Kidney capillary endothelial cell (primary cell): ENCODE data around the gene TCTN3.
A peak's percentile ranks its signal among the peaks of the same experiment; 100 is the strongest.
"Not testable (repeated sequence)": the region's sequence is repeated elsewhere in the genome, so short reads cannot be mapped to it uniquely, and the experiment has no call there.

Experiments used
- DNase-seq: peaks from one replicate; pipeline ENCODE4 v3.0.0-alpha.2; 2018; ENCODE audit warnings: low spot score

The TCTN3 gene

DNA sequence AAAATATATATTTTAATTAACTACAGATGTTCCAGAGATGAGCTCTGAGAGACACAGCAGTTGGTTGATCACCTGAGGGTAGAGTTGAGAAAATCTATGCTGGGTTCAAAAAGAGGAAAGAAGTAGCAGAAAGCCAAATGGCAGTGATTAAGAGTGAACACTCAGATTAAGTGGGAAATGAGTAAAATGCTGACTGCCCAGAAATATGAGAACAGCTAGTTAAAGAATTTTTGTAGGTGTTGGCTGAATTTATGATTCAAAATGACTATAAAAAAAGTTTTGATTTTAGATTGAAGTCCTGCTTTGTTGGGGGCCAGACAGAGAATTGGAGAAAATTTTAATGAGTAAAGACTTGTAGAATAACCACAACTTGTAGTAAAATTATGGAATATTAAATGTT lies 9.8 kb downstream of the TCTN3 start:
- no peak for DNase-seq

GRCh38 chr10:95675403-95676116 lies 18.2 kb downstream of the TCTN3 start:
- DNase-seq: no peak

GRCh38 chr10:95674643-95675042 lies 19.1 kb downstream of the TCTN3 start:
- DNase-seq: no peak

DNA sequence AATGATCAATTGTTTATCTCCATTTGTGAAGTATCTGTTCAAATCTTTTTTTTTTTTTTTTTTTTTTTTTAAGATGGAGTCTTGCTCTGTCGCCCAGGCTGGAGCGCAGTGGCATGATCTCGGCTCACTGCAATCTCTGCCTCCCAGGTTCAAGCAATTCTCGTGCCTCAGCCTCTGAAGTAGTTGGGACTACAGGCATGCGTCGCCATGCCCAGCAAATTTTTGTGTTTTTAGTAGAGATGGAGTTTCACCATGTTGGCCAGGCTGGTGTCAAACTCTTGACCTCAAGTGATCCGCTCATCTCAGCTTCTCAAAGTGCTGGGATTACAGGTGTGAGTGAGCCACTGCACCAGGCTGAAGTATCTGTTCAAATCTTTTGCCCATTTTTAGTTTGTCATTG lies 21.1 kb downstream of the TCTN3 start:
- not testable (repeated sequence) for DNase-seq

DNA sequence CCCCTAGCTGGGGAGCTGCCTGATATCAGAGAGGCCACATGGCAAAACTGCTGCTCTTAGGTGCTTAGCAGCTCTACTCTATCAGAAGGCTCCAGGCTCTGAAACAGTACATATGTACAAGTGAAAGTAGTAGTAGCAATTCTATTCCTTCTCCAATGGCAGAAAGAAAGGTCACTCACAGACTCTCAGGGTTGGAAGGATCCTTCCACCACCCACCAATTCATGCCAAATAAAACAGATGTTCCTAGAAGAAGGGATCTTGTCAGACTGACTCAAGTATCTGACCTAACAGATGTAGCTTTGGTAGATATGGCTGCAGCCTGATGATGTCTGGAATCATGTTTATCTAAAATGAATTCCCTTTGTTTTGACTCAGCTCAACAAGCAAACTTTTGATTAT lies 29.2 kb downstream of the TCTN3 start:
- DNase-seq: no peak

DNA sequence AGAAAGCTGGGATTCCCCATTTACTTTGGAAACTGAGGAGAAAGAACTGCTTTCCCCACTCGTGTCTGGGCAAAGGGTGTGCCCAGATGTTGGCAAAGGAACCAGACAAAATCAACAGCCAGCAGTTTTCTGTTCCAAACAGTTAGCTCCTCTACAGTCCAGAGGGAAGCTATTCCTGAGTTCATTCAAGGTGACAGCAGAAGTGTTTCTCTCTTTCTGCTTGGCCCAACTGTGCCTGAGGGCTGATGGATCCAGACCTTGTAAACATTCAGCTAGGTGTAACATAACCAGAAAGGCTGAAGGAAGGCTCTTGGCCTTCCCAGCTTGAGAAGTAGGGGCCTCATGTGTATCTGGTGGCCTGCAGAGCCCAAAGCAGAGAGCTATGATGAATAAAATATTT lies 30.2 kb downstream of the TCTN3 start:
- DNase-seq: no peak

DNA sequence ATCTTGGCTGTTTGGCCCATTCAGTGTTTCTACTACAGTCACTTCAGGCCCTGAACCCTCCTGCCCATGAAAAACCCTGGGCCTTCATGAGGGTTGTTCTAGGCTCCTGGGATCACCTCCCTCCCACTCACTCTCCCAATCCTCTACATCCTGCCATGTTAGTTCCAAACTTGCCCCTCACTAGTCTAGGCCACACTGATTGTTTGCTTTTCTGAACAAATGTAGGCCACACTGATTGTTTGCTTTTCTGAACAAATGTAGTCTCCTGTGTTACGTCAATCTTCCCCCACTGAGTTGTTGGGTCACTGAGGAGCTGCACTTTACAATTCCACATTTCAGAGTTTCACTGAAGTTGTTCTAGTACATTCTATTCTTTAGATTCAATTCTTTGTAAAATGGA lies 31.9 kb downstream of the TCTN3 start:
- no peak for DNase-seq

DNA sequence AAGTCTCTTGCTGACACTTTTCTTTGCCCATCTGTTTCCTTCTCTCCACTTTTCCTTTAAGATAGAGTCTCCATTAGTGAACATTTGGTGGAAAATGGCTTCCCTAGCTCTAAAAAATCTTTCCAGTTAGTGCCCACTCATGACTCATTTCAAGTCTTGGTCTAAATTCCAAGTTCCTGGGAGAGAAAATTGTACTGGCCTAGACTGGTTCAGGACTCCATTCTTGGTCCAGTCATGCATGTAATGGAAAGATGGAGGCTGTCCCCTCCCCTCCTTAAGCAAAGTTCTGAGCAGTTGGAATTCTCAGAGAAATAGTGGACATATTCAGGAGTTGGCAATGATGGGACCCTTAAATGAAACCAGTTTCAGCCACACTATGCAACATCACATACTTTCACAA lies 33.4 kb downstream of the TCTN3 start:
- no peak for DNase-seq

- DNase-seq: no peak
Measured at GRCh38 chr10:95657250-95657649, 36.5 kb downstream of the TCTN3 start.

GRCh38 chr10:95656291-95657164 lies 37.2 kb downstream of the TCTN3 start, which contains the start of gene ALDH18A1:
TSS of gene ALDH18A1 (minus strand) at chr10:95656711. CDS start at chr10:95653377, 3,334 bp downstream.
- peak; percentile 84 for DNase-seq

DNA sequence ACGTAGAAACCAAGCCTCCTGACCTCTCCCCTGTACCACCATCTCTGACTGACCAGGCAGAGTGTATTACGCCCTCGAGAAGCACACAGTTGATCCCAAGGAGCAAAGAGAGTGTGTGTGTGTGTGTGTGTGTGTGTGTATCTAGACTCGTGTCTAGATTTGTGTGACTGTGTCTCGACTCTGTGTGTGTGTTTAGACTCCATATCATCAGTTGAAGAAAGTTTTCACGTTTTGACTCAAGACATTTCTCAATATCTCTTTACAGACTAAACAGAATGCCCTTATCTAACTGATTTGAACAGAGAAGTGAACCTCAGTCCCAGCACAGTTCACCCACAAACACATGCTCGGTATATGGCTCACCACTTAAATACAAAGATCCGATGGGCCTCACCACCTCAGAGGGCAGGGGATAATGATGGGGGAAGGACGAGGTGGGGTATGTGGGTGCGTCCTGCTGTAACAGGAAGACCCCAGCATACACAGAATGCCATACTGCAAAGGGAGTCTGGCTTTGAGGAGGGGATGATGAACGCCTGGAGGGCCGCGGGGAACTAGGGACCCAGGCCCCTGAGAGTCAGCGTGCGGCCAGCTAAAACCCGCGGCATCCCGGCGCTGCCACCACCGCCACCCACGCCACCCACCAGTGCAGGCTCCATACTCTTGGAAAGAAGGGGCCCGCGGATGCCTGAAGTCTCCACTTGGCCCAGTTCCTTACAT lies 38.0 kb downstream of the TCTN3 start:
- DNase-seq: peak; percentile 8

DNA sequence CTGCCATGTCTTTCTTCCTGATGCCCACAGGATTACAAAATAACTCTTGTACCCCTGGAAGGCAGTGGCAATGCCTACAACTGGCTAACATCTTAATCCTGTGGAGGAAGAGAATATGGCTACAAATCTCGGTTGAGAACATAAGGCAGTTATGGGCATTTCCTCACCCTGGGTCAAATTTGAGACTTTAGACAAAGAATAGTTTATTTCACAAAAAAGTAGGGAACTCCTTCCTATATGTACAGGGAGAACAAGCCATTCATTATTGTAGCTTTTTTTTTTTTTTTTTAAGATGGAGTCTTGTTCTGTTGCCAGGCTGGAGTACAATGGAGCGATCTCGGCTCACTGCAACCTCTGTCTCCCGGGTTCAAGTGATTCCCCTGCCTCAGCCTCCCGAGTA lies 39.8 kb downstream of the TCTN3 start:
- DNase-seq: no peak

GRCh38 chr10:95651346-95652060 lies 42.2 kb downstream of the TCTN3 start:
- DNase-seq: no peak

GRCh38 chr10:95650232-95650631 lies 43.5 kb downstream of the TCTN3 start:
- no peak for DNase-seq

GRCh38 chr10:95648138-95648537 lies 45.6 kb downstream of the TCTN3 start:
- no peak for DNase-seq

DNA sequence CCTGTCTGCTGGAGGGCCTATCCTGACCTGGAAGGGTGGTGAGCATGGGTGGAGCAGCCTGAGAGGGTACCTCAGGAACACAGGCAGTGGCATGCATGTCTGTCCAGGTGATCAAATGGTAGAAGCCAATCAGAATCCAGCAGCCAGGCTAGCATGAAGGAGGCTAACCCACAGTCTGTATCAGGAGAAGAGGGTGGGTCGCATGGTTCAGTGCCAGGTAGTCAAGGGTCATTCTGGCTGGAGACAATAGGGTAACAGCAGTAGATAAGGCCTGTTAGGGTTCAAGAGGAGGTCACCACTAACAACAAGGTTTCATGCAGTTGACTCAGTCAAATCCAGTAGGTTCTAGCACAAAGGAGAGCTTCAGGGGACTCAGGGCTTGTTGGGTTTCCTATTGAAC lies 47.6 kb downstream of the TCTN3 start:
- DNase-seq: no peak

DNA sequence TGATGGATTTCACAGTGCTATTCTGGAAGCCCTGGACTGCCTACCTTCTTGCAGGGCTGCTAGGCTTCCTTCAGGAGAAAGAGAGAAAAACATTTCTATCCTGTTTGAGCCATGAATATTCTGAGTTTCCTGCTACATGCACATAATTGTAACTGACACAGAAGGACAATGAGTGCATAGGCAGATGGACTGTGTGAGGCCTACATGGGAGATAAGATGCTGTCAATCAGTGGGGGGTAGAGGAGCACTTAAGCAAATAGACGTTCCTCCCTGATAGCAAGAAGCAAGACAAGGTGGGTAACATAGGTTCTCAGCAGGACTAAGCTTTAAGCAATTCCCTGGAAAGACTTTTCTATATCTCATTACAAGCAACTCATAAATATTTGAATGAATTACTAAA lies 48.8 kb downstream of the TCTN3 start:
- DNase-seq: no peak

GRCh38 chr10:95640891-95641315 lies 52.8 kb downstream of the TCTN3 start:
- DNase-seq: no peak

DNA sequence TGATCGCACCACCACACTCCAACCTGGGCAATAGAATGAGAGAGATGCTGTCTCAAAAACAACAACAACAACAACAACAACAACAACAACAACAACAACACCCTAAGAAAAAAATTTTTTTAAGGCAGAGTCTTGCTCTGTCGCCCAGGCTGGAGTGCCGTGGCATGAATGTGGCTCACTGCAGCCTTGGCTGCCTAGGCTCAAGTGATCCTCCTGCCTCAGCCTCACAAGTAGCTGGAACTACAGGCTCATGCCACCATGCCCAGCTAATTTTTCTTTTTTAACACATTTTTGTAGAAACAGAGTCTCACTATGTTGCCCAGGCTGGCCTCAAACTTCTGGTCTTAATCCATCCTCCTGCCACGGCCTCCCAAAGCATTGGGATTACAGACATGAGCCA lies 55.8 kb downstream of the TCTN3 start:
- DNase-seq: no peak

GRCh38 chr10:95637140-95637539 lies 56.6 kb downstream of the TCTN3 start:
- no peak for DNase-seq

DNA sequence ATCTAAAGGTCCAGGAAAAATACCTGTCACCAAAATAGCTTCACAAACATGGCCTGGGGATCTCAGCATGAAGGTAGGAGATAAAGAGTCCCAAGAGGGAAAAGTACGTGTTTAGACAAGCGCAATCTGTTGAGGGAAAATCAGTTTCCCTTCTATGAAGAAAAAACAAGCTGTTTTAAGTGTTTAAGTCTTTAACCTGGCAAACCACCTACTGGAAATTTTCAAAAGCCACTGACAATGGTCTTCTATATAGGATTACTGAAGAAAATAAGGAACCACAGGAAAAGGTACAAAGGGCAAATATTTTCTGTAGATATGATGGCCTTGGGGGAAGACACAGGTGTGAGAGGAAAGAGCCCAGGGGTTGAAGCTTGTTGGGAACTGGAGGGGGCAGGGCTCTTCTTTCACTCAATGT lies 58.4 kb downstream of the TCTN3 start:
- no peak for DNase-seq

- DNase-seq: no peak
Measured at GRCh38 chr10:95628786-95629185, 64.9 kb downstream of the TCTN3 start.
